ENCODE measurements around the gene PRCP. TPM values are rescaled to one million over a fixed set of nuclear protein-coding genes. Genes with fewer than 3 reads are reported as not detected.

Gene PRCP
- total and polyA plus RNA-seq, 4 donors = 25.4 to 126 (median 46.6) TPM

- no peak for DNase-seq
- Histone ChIP-seq H3K4me3 (no peak overlapping the region), H3K9ac (ENCODE audit: insufficient read depth in 1 of 2, low read length in 2 of 2) (no peak overlapping the region), H3K4me1 (ENCODE audit: control insufficient read depth in 5 of 5, insufficient read depth in 5 of 5, low read length in 5 of 5) (peaks cover 0 to 2% (median 0%) of the 10 kb centered on the region in 5 donors), H3K9me3 (ENCODE audit: control insufficient read depth in 4 of 4, insufficient read depth in 3 of 4, low read length in 3 of 4) (no peaks in the 10 kb centered on the region), H3K36me3 (ENCODE audit: control insufficient read depth in 4 of 4, insufficient read depth in 4 of 4, low read length in 4 of 4) (peaks cover 0 to 6% (median 5%) of the 10 kb centered on the region in 4 donors), H3K27ac (ENCODE audit: low read depth in 1 of 2, low read length in 1 of 2) (no peak overlapping the region), H3K27me3 (ENCODE audit: control insufficient read depth in 3 of 3, insufficient read depth in 3 of 3, low read length in 2 of 3) (no peaks in the 10 kb centered on the region)
- no peak for TF ChIP-seq CTCF (IDR thresholded peaks at IDR 0.05; ENCODE audit: control extremely low read depth, extremely low read depth)
- ATAC-seq (ENCODE audit: insufficient read depth, low FRiP score) = no peak
- WGBS, 2 donors = 81 to 86% methylated on average over 6 of the region's 6 CpGs
Measured at GRCh38 chr11:82843057-82843795, 57.0 kb downstream of the PRCP start.

- Histone ChIP-seq H3K27me3 (ENCODE audit: control insufficient read depth in 3 of 3, insufficient read depth in 3 of 3, low read length in 2 of 3) (no peaks in the 10 kb centered on the region), H3K9ac (ENCODE audit: insufficient read depth in 1 of 2, low read length in 2 of 2) (no peak overlapping the region), H3K36me3 (ENCODE audit: control insufficient read depth in 4 of 4, insufficient read depth in 4 of 4, low read length in 4 of 4) (peaks cover 3 to 12% (median 5%) of the 10 kb centered on the region in 4 donors), H3K9me3 (ENCODE audit: control insufficient read depth in 4 of 4, insufficient read depth in 3 of 4, low read length in 3 of 4) (no peaks in the 10 kb centered on the region), H3K4me1 (ENCODE audit: control insufficient read depth in 5 of 5, insufficient read depth in 5 of 5, low read length in 5 of 5) (peaks cover 0 to 6% (median 0%) of the 10 kb centered on the region in 5 donors), H3K4me3 (no peak overlapping the region), H3K27ac (ENCODE audit: low read depth in 1 of 2, low read length in 1 of 2) (no peak overlapping the region)
- 96 to 98% methylated on average over 2 of the region's 2 CpGs for WGBS, 2 donors
- DNase-seq = no peak
- no peak for ATAC-seq (ENCODE audit: insufficient read depth, low FRiP score)
- TF ChIP-seq CTCF (IDR thresholded peaks at IDR 0.05; ENCODE audit: control extremely low read depth, extremely low read depth) = no peak
Measured at GRCh38 chr11:82842019-82842418, 58.2 kb downstream of the PRCP start.

GRCh38 chr11:82837650-82838049 is 62.6 kb downstream of the PRCP start:
- H3K9ac ChIP-seq (ENCODE audit: insufficient read depth in 1 of 2, low read length in 2 of 2) = no peak overlapping the region
- DNase-seq (no peak), ATAC-seq (ENCODE audit: insufficient read depth, low FRiP score) (no peak)
- peaks cover 0 to 6% (median 0%) of the 10 kb centered on the region in 5 donors for H3K4me1 ChIP-seq (ENCODE audit: control insufficient read depth in 5 of 5, insufficient read depth in 5 of 5, low read length in 5 of 5)
- no peaks in the 10 kb centered on the region for H3K9me3 ChIP-seq (ENCODE audit: control insufficient read depth in 4 of 4, insufficient read depth in 3 of 4, low read length in 3 of 4)
- H3K27me3 ChIP-seq (ENCODE audit: control insufficient read depth in 3 of 3, insufficient read depth in 3 of 3, low read length in 2 of 3) = no peaks in the 10 kb centered on the region
- TF ChIP-seq CTCF (IDR thresholded peaks at IDR 0.05; ENCODE audit: control extremely low read depth, extremely low read depth) = no peak
- H3K36me3 ChIP-seq (ENCODE audit: control insufficient read depth in 4 of 4, insufficient read depth in 4 of 4, low read length in 4 of 4) = peaks cover 6 to 20% (median 8%) of the 10 kb centered on the region in 4 donors
- no peak overlapping the region for H3K27ac ChIP-seq (ENCODE audit: low read depth in 1 of 2, low read length in 1 of 2)
- H3K4me3 ChIP-seq = no peak overlapping the region

All from lung (tissue), 12 donors.